Prostate gland (tissue), 2 donors: Measurements from ENCODE around the gene ALG8.

Experiments
- POLR2AphosphoS5 ChIP-seq: sonication (generic); formaldehyde crosslinking; IDR thresholded peaks from one replicate; pipeline ENCODE4 v1.6.1; 2017; ENCODE audit warnings: antibody characterized with exemption
- TF ChIP-seq, protein P1 (sequence below), 4 experiments: fragments of 200-600 bp in 2 of 4; fragments of 450-650 bp in 2 of 4; sonication (generic) in 2 of 4; IDR thresholded peaks; 1 replicate in 3 of 4; 2 replicates in 1 of 4; pipeline ENCODE4 v1.5.1; 2016 to 2019; ENCODE audit warnings: antibody characterized with exemption in 4 of 4, mild to moderate bottlenecking in 2 of 4, moderate library complexity in 2 of 4

GRCh38 chr11:78100676-78101472, 38.6 kb downstream of the ALG8 start:
- no peak for TF ChIP-seq POLR2AphosphoS5
- TF ChIP-seq, protein P1, sequence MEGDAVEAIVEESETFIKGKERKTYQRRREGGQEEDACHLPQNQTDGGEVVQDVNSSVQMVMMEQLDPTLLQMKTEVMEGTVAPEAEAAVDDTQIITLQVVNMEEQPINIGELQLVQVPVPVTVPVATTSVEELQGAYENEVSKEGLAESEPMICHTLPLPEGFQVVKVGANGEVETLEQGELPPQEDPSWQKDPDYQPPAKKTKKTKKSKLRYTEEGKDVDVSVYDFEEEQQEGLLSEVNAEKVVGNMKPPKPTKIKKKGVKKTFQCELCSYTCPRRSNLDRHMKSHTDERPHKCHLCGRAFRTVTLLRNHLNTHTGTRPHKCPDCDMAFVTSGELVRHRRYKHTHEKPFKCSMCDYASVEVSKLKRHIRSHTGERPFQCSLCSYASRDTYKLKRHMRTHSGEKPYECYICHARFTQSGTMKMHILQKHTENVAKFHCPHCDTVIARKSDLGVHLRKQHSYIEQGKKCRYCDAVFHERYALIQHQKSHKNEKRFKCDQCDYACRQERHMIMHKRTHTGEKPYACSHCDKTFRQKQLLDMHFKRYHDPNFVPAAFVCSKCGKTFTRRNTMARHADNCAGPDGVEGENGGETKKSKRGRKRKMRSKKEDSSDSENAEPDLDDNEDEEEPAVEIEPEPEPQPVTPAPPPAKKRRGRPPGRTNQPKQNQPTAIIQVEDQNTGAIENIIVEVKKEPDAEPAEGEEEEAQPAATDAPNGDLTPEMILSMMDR (IDR thresholded peaks at IDR 0.05) = no peak
